ENCODE measurements around the gene FASTKD3.

The FASTKD3 gene

GRCh38 chr5:7910738-7911428 is 42.1 kb upstream of the FASTKD3 start:
- TF ChIP-seq EGR1 (IDR thresholded peaks at IDR 0.05) (no peak), NFIC (IDR thresholded peaks at IDR 0.05) (no peak)

DNA sequence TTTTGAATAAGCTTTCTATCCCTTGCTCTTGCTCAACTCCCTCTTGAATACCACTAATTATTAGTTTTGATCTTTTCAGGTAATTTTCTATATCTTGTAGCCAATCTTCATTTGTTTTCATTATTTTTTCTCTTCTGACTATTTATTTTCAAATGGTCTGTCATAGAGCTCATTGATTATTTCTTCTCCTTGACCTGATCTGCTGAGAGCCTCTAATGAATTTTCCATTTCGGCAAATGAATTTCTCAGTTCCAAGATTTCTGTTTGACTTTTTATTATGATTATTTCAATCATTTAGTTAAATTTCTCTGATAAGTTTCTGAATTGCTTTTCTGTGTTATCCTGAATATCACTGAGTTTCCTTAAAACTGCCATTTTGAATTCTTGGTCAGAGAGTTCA is 39.5 kb upstream of the FASTKD3 start:
- no peak for TF ChIP-seq TEAD4 (IDR thresholded peaks at IDR 0.05)
- TF ChIP-seq YY1 (IDR thresholded peaks at IDR 0.05; ENCODE audit: low read depth), result no peak
- no peak for TF ChIP-seq NFIC (IDR thresholded peaks at IDR 0.05)

DNA sequence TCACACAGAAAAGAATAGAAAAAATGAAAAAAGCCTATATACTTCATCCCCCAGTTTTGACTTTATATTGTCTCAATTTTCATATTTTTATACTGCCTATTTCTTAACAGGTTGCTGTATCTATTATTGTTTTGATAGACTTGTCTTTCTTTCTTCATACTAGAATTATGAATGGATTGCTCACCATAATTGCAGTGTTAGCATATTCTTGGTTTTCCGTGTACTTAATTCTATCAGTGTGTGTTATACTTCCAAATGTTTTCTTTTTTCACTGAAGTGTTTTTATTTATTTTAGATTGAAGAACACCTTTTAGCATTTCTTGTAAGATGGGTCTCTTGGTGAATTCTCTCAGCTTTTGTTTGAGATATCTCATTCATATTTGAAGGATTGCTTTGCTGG is 38.8 kb upstream of the FASTKD3 start:
- TF ChIP-seq, protein P1, sequence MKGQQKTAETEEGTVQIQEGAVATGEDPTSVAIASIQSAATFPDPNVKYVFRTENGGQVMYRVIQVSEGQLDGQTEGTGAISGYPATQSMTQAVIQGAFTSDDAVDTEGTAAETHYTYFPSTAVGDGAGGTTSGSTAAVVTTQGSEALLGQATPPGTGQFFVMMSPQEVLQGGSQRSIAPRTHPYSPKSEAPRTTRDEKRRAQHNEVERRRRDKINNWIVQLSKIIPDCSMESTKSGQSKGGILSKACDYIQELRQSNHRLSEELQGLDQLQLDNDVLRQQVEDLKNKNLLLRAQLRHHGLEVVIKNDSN (IDR thresholded peaks at IDR 0.05), result no peak
- TF ChIP-seq RAD21 (IDR thresholded peaks at IDR 0.05; ENCODE audit: low read depth) (no peak), NFIC (IDR thresholded peaks at IDR 0.05) (no peak), ZBTB7A (IDR thresholded peaks at IDR 0.05; ENCODE audit: low read depth) (no peak), CREB1 (IDR thresholded peaks at IDR 0.05; ENCODE audit: low read depth) (no peak), CEBPB (IDR thresholded peaks at IDR 0.05) (no peak), TEAD4 (IDR thresholded peaks at IDR 0.05) (no peak), YY1 (IDR thresholded peaks at IDR 0.05; ENCODE audit: low read depth) (no peak), EGR1 (IDR thresholded peaks at IDR 0.05) (no peak), TCF12 (IDR thresholded peaks at IDR 0.05; ENCODE audit: low read depth) (no peak), FOXM1 (IDR thresholded peaks at IDR 0.05; ENCODE audit: borderline replicate concordance, low read depth) (no peak), EP300 (IDR thresholded peaks at IDR 0.05; ENCODE audit: borderline replicate concordance) (no peak)
- TF ChIP-seq, protein P2, sequence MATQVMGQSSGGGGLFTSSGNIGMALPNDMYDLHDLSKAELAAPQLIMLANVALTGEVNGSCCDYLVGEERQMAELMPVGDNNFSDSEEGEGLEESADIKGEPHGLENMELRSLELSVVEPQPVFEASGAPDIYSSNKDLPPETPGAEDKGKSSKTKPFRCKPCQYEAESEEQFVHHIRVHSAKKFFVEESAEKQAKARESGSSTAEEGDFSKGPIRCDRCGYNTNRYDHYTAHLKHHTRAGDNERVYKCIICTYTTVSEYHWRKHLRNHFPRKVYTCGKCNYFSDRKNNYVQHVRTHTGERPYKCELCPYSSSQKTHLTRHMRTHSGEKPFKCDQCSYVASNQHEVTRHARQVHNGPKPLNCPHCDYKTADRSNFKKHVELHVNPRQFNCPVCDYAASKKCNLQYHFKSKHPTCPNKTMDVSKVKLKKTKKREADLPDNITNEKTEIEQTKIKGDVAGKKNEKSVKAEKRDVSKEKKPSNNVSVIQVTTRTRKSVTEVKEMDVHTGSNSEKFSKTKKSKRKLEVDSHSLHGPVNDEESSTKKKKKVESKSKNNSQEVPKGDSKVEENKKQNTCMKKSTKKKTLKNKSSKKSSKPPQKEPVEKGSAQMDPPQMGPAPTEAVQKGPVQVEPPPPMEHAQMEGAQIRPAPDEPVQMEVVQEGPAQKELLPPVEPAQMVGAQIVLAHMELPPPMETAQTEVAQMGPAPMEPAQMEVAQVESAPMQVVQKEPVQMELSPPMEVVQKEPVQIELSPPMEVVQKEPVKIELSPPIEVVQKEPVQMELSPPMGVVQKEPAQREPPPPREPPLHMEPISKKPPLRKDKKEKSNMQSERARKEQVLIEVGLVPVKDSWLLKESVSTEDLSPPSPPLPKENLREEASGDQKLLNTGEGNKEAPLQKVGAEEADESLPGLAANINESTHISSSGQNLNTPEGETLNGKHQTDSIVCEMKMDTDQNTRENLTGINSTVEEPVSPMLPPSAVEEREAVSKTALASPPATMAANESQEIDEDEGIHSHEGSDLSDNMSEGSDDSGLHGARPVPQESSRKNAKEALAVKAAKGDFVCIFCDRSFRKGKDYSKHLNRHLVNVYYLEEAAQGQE (IDR thresholded peaks at IDR 0.05; ENCODE audit: low read depth), result no peak
- TF ChIP-seq, protein P3, sequence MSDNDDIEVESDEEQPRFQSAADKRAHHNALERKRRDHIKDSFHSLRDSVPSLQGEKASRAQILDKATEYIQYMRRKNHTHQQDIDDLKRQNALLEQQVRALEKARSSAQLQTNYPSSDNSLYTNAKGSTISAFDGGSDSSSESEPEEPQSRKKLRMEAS (IDR thresholded peaks at IDR 0.05), result no peak

DNA sequence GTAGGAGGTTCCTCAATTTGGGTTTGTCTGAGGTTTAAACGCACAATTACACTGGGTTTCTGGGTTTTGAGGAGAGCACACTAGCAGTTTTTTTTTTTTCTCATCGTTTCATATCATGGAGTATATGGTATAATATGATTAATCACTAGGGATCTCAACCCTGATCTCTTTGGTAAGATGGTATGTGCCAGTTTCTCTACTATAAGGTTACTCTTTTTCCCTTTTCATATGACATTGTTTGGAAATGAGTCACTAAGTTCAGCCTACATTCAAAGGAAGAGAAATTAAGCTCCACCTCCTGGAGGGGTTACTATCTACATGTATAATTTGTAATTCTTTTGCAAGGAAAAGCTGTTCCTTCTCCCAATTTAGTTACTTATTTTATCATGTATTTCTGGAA is 35.3 kb upstream of the FASTKD3 start:
- TF ChIP-seq CREB1 (IDR thresholded peaks at IDR 0.05; ENCODE audit: low read depth) (no peak), YY1 (IDR thresholded peaks at IDR 0.05; ENCODE audit: low read depth) (no peak), RAD21 (IDR thresholded peaks at IDR 0.05; ENCODE audit: low read depth) (no peak), NFIC (IDR thresholded peaks at IDR 0.05) (no peak), CEBPB (IDR thresholded peaks at IDR 0.05) (no peak), ZBTB7A (IDR thresholded peaks at IDR 0.05; ENCODE audit: low read depth) (no peak), EGR1 (IDR thresholded peaks at IDR 0.05) (no peak), TAF1 (IDR thresholded peaks at IDR 0.05; ENCODE audit: low read depth) (no peak), TEAD4 (IDR thresholded peaks at IDR 0.05) (no peak)
- TF ChIP-seq, protein P2 (IDR thresholded peaks at IDR 0.05; ENCODE audit: low read depth), result no peak

DNA sequence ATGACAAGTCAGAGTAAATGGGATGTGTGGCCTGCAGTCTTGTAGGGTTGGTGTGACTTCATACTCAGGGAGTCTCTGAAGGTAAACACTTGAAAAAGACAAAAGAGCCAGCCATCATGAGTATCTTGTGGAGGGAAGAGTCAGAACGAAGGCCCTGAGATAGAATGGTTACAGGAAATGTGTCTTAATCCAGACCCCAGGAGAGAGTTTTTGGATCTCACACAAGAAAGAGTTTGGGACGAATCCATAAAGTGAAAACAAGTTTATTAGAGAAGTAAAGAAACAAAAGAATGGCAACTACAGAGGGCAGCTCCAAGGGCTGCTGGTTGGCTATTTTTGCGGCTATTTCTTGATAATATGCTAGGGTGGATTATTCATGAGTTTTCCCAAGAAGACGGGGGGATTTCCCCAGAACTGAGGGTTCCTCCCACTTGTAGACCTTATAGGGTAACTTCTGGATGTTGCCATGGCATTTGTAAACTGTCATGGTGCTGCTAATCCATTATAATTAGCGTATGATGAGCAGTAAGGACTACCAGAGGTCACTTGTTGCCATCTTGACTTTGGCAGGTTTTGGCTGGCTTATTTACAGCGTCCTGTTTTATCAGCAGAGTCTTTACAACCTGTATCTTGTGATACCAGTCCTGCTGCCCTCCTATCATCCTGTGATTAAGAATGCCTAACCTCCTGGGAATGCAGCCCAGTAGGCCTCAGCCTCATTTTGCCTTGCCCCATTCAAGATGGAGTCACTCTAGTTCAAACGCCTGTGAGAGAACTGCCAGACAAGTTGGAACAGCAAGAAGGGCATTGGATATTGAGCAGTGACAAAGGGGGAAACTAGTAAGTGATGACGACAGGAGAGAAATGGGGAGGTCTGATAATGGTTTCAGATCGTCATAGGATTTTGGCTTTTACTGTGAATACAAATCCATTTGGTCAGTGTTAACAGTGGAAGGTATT is 34.1 kb upstream of the FASTKD3 start:
- no peak for TF ChIP-seq CEBPB (IDR thresholded peaks at IDR 0.05)
- no peak for TF ChIP-seq TEAD4 (IDR thresholded peaks at IDR 0.05)
- TF ChIP-seq YY1 (IDR thresholded peaks at IDR 0.05; ENCODE audit: low read depth), result no peak
- TF ChIP-seq, protein P2 (IDR thresholded peaks at IDR 0.05; ENCODE audit: low read depth), result no peak
- TF ChIP-seq NFIC (IDR thresholded peaks at IDR 0.05), result no peak
- TF ChIP-seq EGR1 (IDR thresholded peaks at IDR 0.05), result no peak
- TF ChIP-seq RAD21 (IDR thresholded peaks at IDR 0.05; ENCODE audit: low read depth), result no peak
- no peak for TF ChIP-seq EP300 (IDR thresholded peaks at IDR 0.05; ENCODE audit: borderline replicate concordance)
- TF ChIP-seq TAF1 (IDR thresholded peaks at IDR 0.05; ENCODE audit: low read depth), result no peak
- no peak for TF ChIP-seq TCF12 (IDR thresholded peaks at IDR 0.05; ENCODE audit: low read depth)
- TF ChIP-seq, protein P3 (IDR thresholded peaks at IDR 0.05), result no peak
- no peak for TF ChIP-seq CREB1 (IDR thresholded peaks at IDR 0.05; ENCODE audit: low read depth)
- no peak for TF ChIP-seq ZBTB7A (IDR thresholded peaks at IDR 0.05; ENCODE audit: low read depth)
- TF ChIP-seq FOXM1 (IDR thresholded peaks at IDR 0.05; ENCODE audit: borderline replicate concordance, low read depth), result no peak
- TF ChIP-seq, protein P1 (IDR thresholded peaks at IDR 0.05), result no peak

Measured in Ishikawa (cell line).